Neural crest cell (in vitro differentiated cells): Measurements from ENCODE around the gene RNF121. TPM values are rescaled to one million over a fixed set of nuclear protein-coding genes. Genes with fewer than 3 reads are reported as not detected.

Source experiments
- DNase-seq: peaks from one replicate; pipeline ENCODE4 v3.0.0; 2021; ENCODE audit warnings: low read depth, mixed read lengths, low spot score
- H3K27ac Mint-ChIP-seq: one replicate; pipeline ENCODE4 v1.8.0; 2021; ENCODE audit warnings: mild to moderate bottlenecking, mixed read lengths; ENCODE audit not compliant: unreplicated experiment
- H3K27me3 Mint-ChIP-seq: 2 replicates; pipeline ENCODE4 v1.8.0; 2021; ENCODE audit warnings: low read depth, mild to moderate bottlenecking, mixed read lengths
- H3K36me3 Mint-ChIP-seq: 2 replicates; pipeline ENCODE4 v1.8.0; 2021; ENCODE audit warnings: low read depth, mild to moderate bottlenecking, mixed read lengths
- H3K4me1 Mint-ChIP-seq: 2 replicates; pipeline ENCODE4 v1.8.0; 2021; ENCODE audit warnings: mixed read lengths
- H3K4me3 Mint-ChIP-seq: one replicate; pipeline ENCODE4 v1.8.0; 2021; ENCODE audit warnings: mild to moderate bottlenecking, mixed read lengths
- H3K9me3 Mint-ChIP-seq: 2 replicates; pipeline ENCODE4 v1.8.0; 2021; ENCODE audit warnings: mixed read lengths
- total RNA-seq: library from RNA; stranded (reverse); gene quantifications from 2 replicates; pipeline ENCODE4 v1.2.1, GENCODE V29; 2021
- TF ChIP-seq, protein P1 (sequence below): fragments of 200-600 bp; sonication (generic); conservative IDR thresholded peaks from 2 replicates; pipeline ENCODE4 v1.5.0; 2021; ENCODE audit warnings: antibody characterized with exemption, mild to moderate bottlenecking

The RNF121 gene
- total RNA-seq, 1 donor from 2014 or later, result 48.8 TPM

- peaks cover 16% of the 10 kb centered on the region for H3K36me3 Mint-ChIP-seq
- no peaks in the 10 kb centered on the region for H3K4me1 Mint-ChIP-seq
- TF ChIP-seq, protein P1, sequence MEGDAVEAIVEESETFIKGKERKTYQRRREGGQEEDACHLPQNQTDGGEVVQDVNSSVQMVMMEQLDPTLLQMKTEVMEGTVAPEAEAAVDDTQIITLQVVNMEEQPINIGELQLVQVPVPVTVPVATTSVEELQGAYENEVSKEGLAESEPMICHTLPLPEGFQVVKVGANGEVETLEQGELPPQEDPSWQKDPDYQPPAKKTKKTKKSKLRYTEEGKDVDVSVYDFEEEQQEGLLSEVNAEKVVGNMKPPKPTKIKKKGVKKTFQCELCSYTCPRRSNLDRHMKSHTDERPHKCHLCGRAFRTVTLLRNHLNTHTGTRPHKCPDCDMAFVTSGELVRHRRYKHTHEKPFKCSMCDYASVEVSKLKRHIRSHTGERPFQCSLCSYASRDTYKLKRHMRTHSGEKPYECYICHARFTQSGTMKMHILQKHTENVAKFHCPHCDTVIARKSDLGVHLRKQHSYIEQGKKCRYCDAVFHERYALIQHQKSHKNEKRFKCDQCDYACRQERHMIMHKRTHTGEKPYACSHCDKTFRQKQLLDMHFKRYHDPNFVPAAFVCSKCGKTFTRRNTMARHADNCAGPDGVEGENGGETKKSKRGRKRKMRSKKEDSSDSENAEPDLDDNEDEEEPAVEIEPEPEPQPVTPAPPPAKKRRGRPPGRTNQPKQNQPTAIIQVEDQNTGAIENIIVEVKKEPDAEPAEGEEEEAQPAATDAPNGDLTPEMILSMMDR, result no peak
- peak overlapping the region; percentile 72 for H3K4me3 Mint-ChIP-seq
- H3K27ac Mint-ChIP-seq, result no peak overlapping the region
- peaks cover 6% of the 10 kb centered on the region for H3K27me3 Mint-ChIP-seq
- no peaks in the 10 kb centered on the region for H3K9me3 Mint-ChIP-seq
- no peak for DNase-seq
These were observed 80.3 kb downstream of the RNF121 start for GRCh38 chr11:72009156-72009555.

DNA sequence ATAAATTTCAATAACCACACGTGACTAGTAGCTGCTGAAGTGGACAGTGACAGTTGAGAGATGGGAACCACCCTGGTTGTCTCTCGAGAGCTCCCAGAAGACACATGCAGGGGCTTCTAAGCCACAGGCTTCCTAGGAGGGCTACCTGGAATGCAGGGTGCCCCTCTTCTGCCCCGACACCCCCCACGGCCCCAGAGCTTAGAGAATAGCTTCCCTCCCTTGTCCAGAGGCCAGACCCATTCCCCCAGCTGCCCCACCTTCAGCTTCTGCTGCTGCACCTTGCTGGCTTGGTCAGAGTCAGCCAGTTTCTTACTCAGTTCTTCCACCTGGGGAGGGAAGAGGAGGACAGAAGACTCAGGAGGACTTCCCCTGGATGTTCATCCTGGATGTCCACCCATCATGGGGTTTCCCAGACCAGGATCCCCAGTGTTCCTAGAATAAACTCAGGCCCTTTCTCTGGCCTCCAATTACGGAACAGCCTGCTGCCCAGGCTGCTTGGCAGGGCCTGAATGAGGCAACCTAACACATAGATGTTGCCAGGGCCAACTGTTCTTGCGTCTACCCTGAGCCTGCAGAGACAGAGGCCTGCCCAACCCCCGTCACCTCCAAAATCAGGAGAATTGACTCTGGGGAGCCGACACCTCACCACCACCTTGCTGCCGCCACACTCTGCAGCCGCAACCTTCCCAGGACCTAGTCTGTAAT, 81.8 kb downstream of the RNF121 start:
- Mint-ChIP-seq H3K4me1 (no peaks in the 10 kb centered on the region), H3K27me3 (peaks cover 6% of the 10 kb centered on the region), H3K9me3 (no peaks in the 10 kb centered on the region), H3K36me3 (peaks cover 20% of the 10 kb centered on the region), H3K4me3 (no peak overlapping the region), H3K27ac (peak overlapping the region; percentile 19)
- TF ChIP-seq, protein P1, result no peak
- no peak for DNase-seq

- H3K27ac Mint-ChIP-seq, result no peak overlapping the region
- H3K9me3 Mint-ChIP-seq, result no peaks in the 10 kb centered on the region
- TF ChIP-seq, protein P1, result no peak
- H3K4me3 Mint-ChIP-seq, result peak overlapping the region; percentile 49
- no peaks in the 10 kb centered on the region for H3K4me1 Mint-ChIP-seq
- H3K36me3 Mint-ChIP-seq, result peaks cover 21% of the 10 kb centered on the region
- DNase-seq, result no peak
- peaks cover 4% of the 10 kb centered on the region for H3K27me3 Mint-ChIP-seq
These were observed 83.3 kb downstream of the RNF121 start for GRCh38 chr11:72012091-72012630.

DNA sequence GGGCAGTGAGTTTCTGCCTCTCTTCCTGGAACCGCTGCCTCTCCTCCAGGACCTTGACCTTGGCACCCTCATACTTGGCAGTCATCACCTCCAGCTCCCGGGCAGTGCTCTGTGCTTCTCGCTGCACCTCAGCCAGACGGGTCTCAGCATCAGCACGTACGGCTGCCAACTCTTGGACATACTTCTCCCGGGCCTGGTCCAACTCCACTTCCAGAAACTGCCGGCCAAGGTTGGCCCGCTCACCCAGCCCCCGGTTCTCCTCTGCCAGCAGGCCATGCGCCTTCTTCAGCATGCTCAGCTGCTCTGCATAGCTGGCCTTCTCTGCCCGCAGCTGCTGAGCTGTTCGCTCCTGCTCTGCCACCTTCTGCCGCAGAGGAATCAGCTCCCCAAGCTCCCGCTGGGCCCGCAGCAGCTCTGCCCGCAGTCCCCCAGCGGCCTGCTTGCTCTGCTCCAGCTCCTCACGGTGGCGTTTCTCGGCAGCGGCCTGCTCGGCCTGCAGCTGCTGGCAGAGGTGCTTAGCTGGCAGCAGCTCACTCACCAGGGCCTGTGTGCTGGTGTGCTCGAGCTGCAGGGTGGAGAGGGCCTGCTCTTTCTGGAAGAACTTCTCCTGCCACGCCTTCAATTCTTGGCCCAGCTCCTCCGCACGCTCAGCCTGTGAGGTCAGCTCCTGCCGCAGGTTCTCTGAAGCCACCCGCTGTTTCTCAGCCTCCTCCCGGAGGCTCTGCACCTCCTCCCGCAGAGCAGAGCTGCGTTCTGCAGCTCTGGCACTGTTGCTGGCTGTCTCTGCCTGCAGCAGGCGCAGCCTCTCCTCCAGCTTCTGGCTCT, 84.3 kb downstream of the RNF121 start:
- TF ChIP-seq, protein P1, result no peak
- Mint-ChIP-seq H3K9me3 (no peaks in the 10 kb centered on the region), H3K4me1 (no peaks in the 10 kb centered on the region), H3K27me3 (no peaks in the 10 kb centered on the region), H3K4me3 (no peak overlapping the region), H3K27ac (peak overlapping the region; percentile 78), H3K36me3 (peaks cover 17% of the 10 kb centered on the region)
- DNase-seq, result no peak

- no peak for DNase-seq
- Mint-ChIP-seq H3K4me1 (no peaks in the 10 kb centered on the region), H3K27me3 (no peaks in the 10 kb centered on the region), H3K9me3 (no peaks in the 10 kb centered on the region), H3K27ac (peak overlapping the region; percentile 78), H3K4me3 (no peak overlapping the region), H3K36me3 (peaks cover 17% of the 10 kb centered on the region)
- TF ChIP-seq, protein P1, result no peak
These were observed 85.2 kb downstream of the RNF121 start for GRCh38 chr11:72013765-72014711.
